NCI-H2196 (cell line): ENCODE data around the gene WNK2.
"Not testable (repeated sequence)": the region's sequence is repeated elsewhere in the genome, so short reads cannot be mapped to it uniquely, and the experiment has no call there.

Experiments
- DNase-seq: peaks from one replicate; lab custom pipeline; 2025; ENCODE audit not compliant: unreplicated experiment; lab: John Stamatoyannopoulos, UW

WNK2 gene

GRCh38 chr9:93233033-93233432 is 49.1 kb downstream of the WNK2 start:
- DNase-seq, result no peak

GRCh38 chr9:93234600-93234999 is 50.7 kb downstream of the WNK2 start:
- no peak for DNase-seq

- no peak for DNase-seq
Measured at GRCh38 chr9:93235300-93235960, 51.5 kb downstream of the WNK2 start.

GRCh38 chr9:93236541-93237206 is 52.7 kb downstream of the WNK2 start:
- DNase-seq, result no peak

GRCh38 chr9:93237540-93237939 is 53.6 kb downstream of the WNK2 start:
- DNase-seq, result no peak

- no peak for DNase-seq
Measured at GRCh38 chr9:93238953-93239925, 55.3 kb downstream of the WNK2 start.

- DNase-seq, result no peak
Measured at GRCh38 chr9:93240891-93241334, 57.0 kb downstream of the WNK2 start.

GRCh38 chr9:93243112-93243511 is 59.2 kb downstream of the WNK2 start:
- no peak for DNase-seq

GRCh38 chr9:93244101-93244500 is 60.2 kb downstream of the WNK2 start:
- DNase-seq, result no peak

- DNase-seq, result no peak
Measured at GRCh38 chr9:93244510-93245436, 60.8 kb downstream of the WNK2 start.

- no peak for DNase-seq
Measured at GRCh38 chr9:93245437-93245970, 61.6 kb downstream of the WNK2 start.

- DNase-seq, result no peak
Measured at GRCh38 chr9:93246111-93246510, 62.2 kb downstream of the WNK2 start.

GRCh38 chr9:93246526-93246925 is 62.6 kb downstream of the WNK2 start:
- DNase-seq, result no peak

GRCh38 chr9:93247099-93247865 is 63.3 kb downstream of the WNK2 start:
- no peak for DNase-seq

- no peak for DNase-seq
Measured at GRCh38 chr9:93247892-93248291, 64.0 kb downstream of the WNK2 start.

GRCh38 chr9:93248386-93249040 is 64.6 kb downstream of the WNK2 start:
- no peak for DNase-seq

GRCh38 chr9:93250185-93250584 is 66.2 kb downstream of the WNK2 start:
- no peak for DNase-seq

GRCh38 chr9:93251309-93251708 is 67.4 kb downstream of the WNK2 start:
- not testable (repeated sequence) for DNase-seq
